IMR-90 (cell line): ENCODE measurements around the gene DCLRE1B. TPM values are rescaled to one million over a fixed set of nuclear protein-coding genes. Genes with fewer than 3 reads are reported as not detected.

Source experiments
- ATAC-seq: fragments of 200-7000 bp; cut with Tn5 transposase; 2 replicates; pipeline ENCODE4 v1.9.1; 2020; ENCODE audit warnings: low read depth, mild to moderate bottlenecking, moderate library complexity
- BruUV-seq: library from RNA; stranded (reverse); fragments of 400-500 nt; replicated peaks from 2 replicates; lab custom pipeline; 2021; lab: Mats Ljungman, UMichigan
- CTCF ChIA-PET: fragments of 300-600 bp; formaldehyde crosslinking; extraction: SDS; loops from one replicate; lab custom pipeline; 2021; ENCODE audit warnings: antibody characterized with exemption; lab: Yijun Ruan, JAX
- POLR2A ChIA-PET: fragments of 300-600 bp; sonication (Branson Sonifier 250); formaldehyde crosslinking; loops from one replicate; lab custom pipeline; 2022; ENCODE audit warnings: antibody characterized with exemption; ENCODE audit not compliant: unreplicated experiment; lab: Charles Lee
- DNase-seq: peaks from one replicate; pipeline ENCODE4 v3.0.0; 2013
- H2AFZ ChIP-seq: replicated peaks from 2 replicates; pipeline ENCODE3; 2013; ENCODE audit warnings: low read length, mild to moderate bottlenecking; ENCODE audit not compliant: poor library complexity
- H2AK5ac ChIP-seq: 2 replicates; pipeline ENCODE4 v1.6.1; 2013; ENCODE audit warnings: low read depth, low read length, inconsistent platforms
- H2AK9ac ChIP-seq: replicated peaks from 2 replicates; pipeline ENCODE3; 2013; ENCODE audit warnings: mild to moderate bottlenecking, low read depth, low read length, moderate library complexity; ENCODE audit not compliant: poor library complexity
- H2BK120ac ChIP-seq: 2 replicates; pipeline ENCODE4 v1.6.1; 2013; ENCODE audit warnings: low read depth, low read length, inconsistent platforms
- H2BK15ac ChIP-seq: 3 replicates; pipeline ENCODE4 v1.6.1; 2013; ENCODE audit warnings: low read depth, low read length, inconsistent platforms
- H2BK20ac ChIP-seq: 2 replicates; pipeline ENCODE4 v1.6.1; 2013; ENCODE audit warnings: low read depth, mild to moderate bottlenecking, inconsistent platforms, low read length, moderate library complexity
- H2BK5ac ChIP-seq: 2 replicates; pipeline ENCODE4 v1.6.1; 2013; ENCODE audit warnings: mild to moderate bottlenecking, low read depth, low read length, inconsistent platforms; ENCODE audit not compliant: poor library complexity, severe bottlenecking
- H3K14ac ChIP-seq: replicated peaks from 2 replicates; pipeline ENCODE4 v1.6.1; 2013; ENCODE audit warnings: low read depth, low read length, inconsistent platforms
- H3K18ac ChIP-seq: 2 replicates; pipeline ENCODE4 v1.6.1; 2013; ENCODE audit warnings: low read depth, low read length, control low read depth
- H3K23ac ChIP-seq: 2 replicates; pipeline ENCODE4 v1.6.1; 2013; ENCODE audit warnings: low read depth, low read length, inconsistent platforms
- H3K27ac ChIP-seq: 2 replicates; pipeline ENCODE4 v1.5.1; 2013; ENCODE audit warnings: mild to moderate bottlenecking, control low read depth, low read length; ENCODE audit not compliant: insufficient read depth
- H3K27me3 ChIP-seq: 2 replicates; pipeline ENCODE4 v1.6.1; 2013; ENCODE audit warnings: low read length; ENCODE audit not compliant: control insufficient read depth, insufficient read depth
- H3K36me3 ChIP-seq: 2 replicates; pipeline ENCODE4 v1.6.1; 2013; ENCODE audit warnings: low read length, mixed read lengths; ENCODE audit not compliant: control insufficient read depth, insufficient read depth
- H3K4ac ChIP-seq: 2 replicates; pipeline ENCODE4 v1.6.1; 2013; ENCODE audit warnings: low read depth, low read length, inconsistent platforms
- H3K4me1 ChIP-seq: 2 replicates; pipeline ENCODE4 v1.6.1; 2013; ENCODE audit warnings: low read length, mixed read lengths; ENCODE audit not compliant: control insufficient read depth, insufficient read depth
- H3K4me2 ChIP-seq: 2 replicates; pipeline ENCODE4 v1.6.1; 2013; ENCODE audit warnings: low read depth, mild to moderate bottlenecking, control low read depth, low read length, moderate library complexity
- H3K4me3 ChIP-seq: 2 replicates; pipeline ENCODE4 v1.5.1; 2013; ENCODE audit warnings: low read depth, mild to moderate bottlenecking, control low read depth, low read length, moderate library complexity; ENCODE audit not compliant: insufficient read depth
- H3K56ac ChIP-seq: 2 replicates; pipeline ENCODE4 v1.6.1; 2013; ENCODE audit warnings: low read length, inconsistent platforms; ENCODE audit not compliant: insufficient read depth; ENCODE audit errors: extremely low read depth
- H3K79me1 ChIP-seq, 2 experiments: 2 replicates each; pipeline ENCODE4 v1.6.1; 2013; ENCODE audit warnings: low read length in 2 of 2, inconsistent platforms in 1 of 2, low read depth in 1 of 2
- H3K9ac ChIP-seq: 2 replicates; pipeline ENCODE4 v1.6.1; 2013; ENCODE audit warnings: low read depth, low read length, control low read depth
- H3K9me1 ChIP-seq: 2 replicates; pipeline ENCODE4 v1.6.1; 2013; ENCODE audit warnings: low read length, inconsistent platforms; ENCODE audit not compliant: insufficient read depth
- H3K9me3 ChIP-seq: 2 replicates; pipeline ENCODE4 v1.6.1; 2013; ENCODE audit warnings: low read length; ENCODE audit not compliant: control insufficient read depth, insufficient read depth
- H4K20me1 ChIP-seq: 2 replicates; pipeline ENCODE4 v1.6.1; 2013; ENCODE audit warnings: low read length, inconsistent platforms; ENCODE audit not compliant: insufficient read depth
- H4K5ac ChIP-seq: 2 replicates; pipeline ENCODE4 v1.6.1; 2013; ENCODE audit warnings: mild to moderate bottlenecking, low read depth, low read length, control low read depth
- H4K8ac ChIP-seq, 2 experiments: 2 replicates each; pipeline ENCODE4 v1.6.1; 2013; ENCODE audit warnings: low read depth in 2 of 2, low read length in 2 of 2, control low read depth in 1 of 2, inconsistent platforms in 1 of 2
- H4K91ac ChIP-seq: 2 replicates; pipeline ENCODE4 v1.6.1; 2013; ENCODE audit warnings: low read depth, low read length, inconsistent platforms; ENCODE audit not compliant: insufficient read depth
- BHLHE40 ChIP-seq: fragments of 150-350 bp; IDR thresholded peaks from 2 replicates; pipeline ENCODE4 v1.6.1; 2016; ENCODE audit warnings: mild to moderate bottlenecking, low read depth, low read length
- CEBPB ChIP-seq: IDR thresholded peaks from 2 replicates; pipeline ENCODE4 v1.6.1; 2012; ENCODE audit warnings: low read depth, low read length, improper control_type of control experiment
- CHD1 ChIP-seq: IDR thresholded peaks from 2 replicates; pipeline ENCODE4 v1.6.1; 2012; ENCODE audit warnings: low read depth, low read length, improper control_type of control experiment
- FOS ChIP-seq: fragments of 150-350 bp; IDR thresholded peaks from 2 replicates; pipeline ENCODE4 v1.6.1; 2016; ENCODE audit warnings: low read depth, low read length
- MAFK ChIP-seq: IDR thresholded peaks from 2 replicates; pipeline ENCODE4 v1.6.1; 2012; ENCODE audit warnings: low read depth, low read length, improper control_type of control experiment
- MAZ ChIP-seq: IDR thresholded peaks from 2 replicates; pipeline ENCODE4 v1.6.1; 2012; ENCODE audit warnings: low read depth, mild to moderate bottlenecking, low read length, improper control_type of control experiment, moderate library complexity, borderline replicate concordance
- MXI1 ChIP-seq: IDR thresholded peaks from 2 replicates; pipeline ENCODE4 v1.6.1; 2012; ENCODE audit warnings: low read depth, mild to moderate bottlenecking, low read length, moderate library complexity, borderline replicate concordance
- NFE2L2 ChIP-seq: fragments of 150-350 bp; IDR thresholded peaks from 2 replicates; pipeline ENCODE4 v1.6.1; 2016; ENCODE audit warnings: low read depth, mild to moderate bottlenecking, low read length
- POLR2A ChIP-seq: IDR thresholded peaks from 2 replicates; pipeline ENCODE4 v1.6.1; 2012; ENCODE audit warnings: mild to moderate bottlenecking, low read depth, low read length
- RAD21 ChIP-seq: IDR thresholded peaks from 2 replicates; pipeline ENCODE4 v1.6.1; 2012; ENCODE audit warnings: low read length, improper control_type of control experiment
- RCOR1 ChIP-seq: IDR thresholded peaks from 2 replicates; pipeline ENCODE4 v1.6.1; 2012; ENCODE audit warnings: mild to moderate bottlenecking, low read length, improper control_type of control experiment; ENCODE audit not compliant: insufficient replicate concordance
- RFX5 ChIP-seq: IDR thresholded peaks from 2 replicates; pipeline ENCODE4 v1.8.0; 2012; ENCODE audit warnings: low read depth, mild to moderate bottlenecking, low read length, moderate library complexity
- SMC3 ChIP-seq: fragments of 150-350 bp; IDR thresholded peaks from 2 replicates; pipeline ENCODE4 v1.6.1; 2016; ENCODE audit warnings: low read depth, mild to moderate bottlenecking, antibody characterized with exemption, low read length, moderate library complexity
- WGBS, 2 experiments: methylation state at CpG; one replicate each; pipeline versions ENCODE4 v1.1.5 to v1.1.7; 2013; ENCODE audit warnings: missing lambda C conversion rate in 2 of 2; ENCODE audit not compliant: insufficient read length in 1 of 2; ENCODE audit errors: extremely low coverage in 2 of 2; 5-methylcytosine and 5-hydroxymethylcytosine counted together
- dilution Hi-C: fragments of 300-500 bp; cut with HindIII; formaldehyde crosslinking; loops from one replicate; pipeline ENCODE4 v1.14.3; 2018; ENCODE audit warnings: low sequenced_read_pairs; ENCODE audit not compliant: unreplicated experiment
- in situ Hi-C: fragments of 300-500 bp; cut with MboI; formaldehyde crosslinking; loops from 3 replicates; pipeline ENCODE4 v1.14.3; 2019; ENCODE audit warnings: low sequenced_read_pairs, inconsistent platforms, mixed read lengths
- intact Hi-C: fragments of 100-400 bp; cut with micrococcal nuclease; formaldehyde crosslinking; loops from 2 replicates; pipeline ENCODE4 v1.10.0; 2022
- polyA plus RNA-seq, 3 experiments: library from polyadenylated mRNA; depleted of rRNA; stranded (reverse); fragments of >200 nt; gene quantifications; 2 replicates each; pipeline ENCODE4 v1.2.3, GENCODE V29; 2012; ENCODE audit warnings: low replicate concordance in 1 of 3
- total RNA-seq: library from RNA; depleted of rRNA; stranded (reverse); fragments of >200 nt; gene quantifications from 2 replicates; pipeline ENCODE4 v1.2.3, GENCODE V29; 2012
- TF ChIP-seq, protein P1 (sequence below): fragments of 150-350 bp; IDR thresholded peaks from 2 replicates; pipeline ENCODE4 v1.6.1; 2016; ENCODE audit warnings: low read depth, mild to moderate bottlenecking, low read length, moderate library complexity, borderline replicate concordance
- TF ChIP-seq, protein P2 (sequence below): fragments of 150-350 bp; IDR thresholded peaks from 2 replicates; pipeline ENCODE4 v1.6.1; 2017; ENCODE audit warnings: mild to moderate bottlenecking, antibody characterized with exemption, low read length, low read depth
- TF ChIP-seq, protein P3 (sequence below): conservative IDR thresholded peaks from 2 replicates; pipeline ENCODE4 v1.5.1; 2012; ENCODE audit warnings: mild to moderate bottlenecking, low read depth, low read length, improper control_type of control experiment

Gene DCLRE1B
- total and polyA plus RNA-seq, 2 of the 4 experiments (the other 2 are of a cell fraction), result 4.9 to 6.1 TPM

DNA sequence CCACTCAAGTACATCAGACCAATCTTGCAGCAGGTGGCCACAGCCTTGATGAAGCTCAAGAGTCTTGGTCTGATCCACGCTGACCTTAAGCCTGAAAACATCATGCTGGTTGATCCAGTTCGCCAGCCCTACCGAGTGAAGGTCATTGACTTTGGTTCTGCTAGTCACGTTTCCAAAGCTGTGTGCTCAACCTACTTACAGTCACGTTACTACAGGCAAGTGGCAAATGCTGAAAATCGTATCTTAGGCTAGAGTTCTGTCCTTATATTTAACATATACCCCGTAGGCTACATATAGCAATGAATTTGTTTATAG lies 36.1 kb downstream of the DCLRE1B start:
- Histone ChIP-seq H3K18ac (no peak overlapping the region), H4K20me1 (peaks cover 31% of the 10 kb centered on the region), H4K8ac (no peak overlapping the region), H2AK5ac (no peak overlapping the region), H3K4me3 (no peak overlapping the region), H2BK5ac (no peak overlapping the region), H3K9me1 (peaks cover 12% of the 10 kb centered on the region), H4K5ac (no peak overlapping the region), H3K36me3 (peaks cover 18% of the 10 kb centered on the region), H2BK20ac (no peak overlapping the region), H3K27ac (no peak overlapping the region), H2AK9ac (no peak overlapping the region), H2BK15ac (no peak overlapping the region), H3K27me3 (no peaks in the 10 kb centered on the region), H3K79me1 (peaks cover 32 to 56% of the 10 kb centered on the region in 2 experiments), H4K91ac (no peak overlapping the region), H3K9ac (no peak overlapping the region), H3K4me2 (no peak overlapping the region), H2AFZ (no peak overlapping the region), H3K56ac (no peak overlapping the region), H3K4me1 (peaks cover 4% of the 10 kb centered on the region), H2BK120ac (no peak overlapping the region), H3K14ac (no peak overlapping the region), H3K23ac (no peak overlapping the region), H3K4ac (no peak overlapping the region), H3K9me3 (no peaks in the 10 kb centered on the region)
- DNase-seq (no peak), ATAC-seq (no peak)
- TF ChIP-seq, protein P1, sequence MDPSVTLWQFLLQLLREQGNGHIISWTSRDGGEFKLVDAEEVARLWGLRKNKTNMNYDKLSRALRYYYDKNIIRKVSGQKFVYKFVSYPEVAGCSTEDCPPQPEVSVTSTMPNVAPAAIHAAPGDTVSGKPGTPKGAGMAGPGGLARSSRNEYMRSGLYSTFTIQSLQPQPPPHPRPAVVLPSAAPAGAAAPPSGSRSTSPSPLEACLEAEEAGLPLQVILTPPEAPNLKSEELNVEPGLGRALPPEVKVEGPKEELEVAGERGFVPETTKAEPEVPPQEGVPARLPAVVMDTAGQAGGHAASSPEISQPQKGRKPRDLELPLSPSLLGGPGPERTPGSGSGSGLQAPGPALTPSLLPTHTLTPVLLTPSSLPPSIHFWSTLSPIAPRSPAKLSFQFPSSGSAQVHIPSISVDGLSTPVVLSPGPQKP, result no peak
- no peak for TF ChIP-seq CHD1
- TF ChIP-seq RCOR1, result no peak
- TF ChIP-seq MAZ, result no peak
- TF ChIP-seq NFE2L2, result no peak
- TF ChIP-seq BHLHE40, result no peak
- no peak for TF ChIP-seq CEBPB
- no peak for TF ChIP-seq MXI1
- no peak for TF ChIP-seq POLR2A
- TF ChIP-seq, protein P2, sequence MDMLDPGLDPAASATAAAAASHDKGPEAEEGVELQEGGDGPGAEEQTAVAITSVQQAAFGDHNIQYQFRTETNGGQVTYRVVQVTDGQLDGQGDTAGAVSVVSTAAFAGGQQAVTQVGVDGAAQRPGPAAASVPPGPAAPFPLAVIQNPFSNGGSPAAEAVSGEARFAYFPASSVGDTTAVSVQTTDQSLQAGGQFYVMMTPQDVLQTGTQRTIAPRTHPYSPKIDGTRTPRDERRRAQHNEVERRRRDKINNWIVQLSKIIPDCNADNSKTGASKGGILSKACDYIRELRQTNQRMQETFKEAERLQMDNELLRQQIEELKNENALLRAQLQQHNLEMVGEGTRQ, result no peak
- TF ChIP-seq RFX5, result no peak
- TF ChIP-seq, protein P3, sequence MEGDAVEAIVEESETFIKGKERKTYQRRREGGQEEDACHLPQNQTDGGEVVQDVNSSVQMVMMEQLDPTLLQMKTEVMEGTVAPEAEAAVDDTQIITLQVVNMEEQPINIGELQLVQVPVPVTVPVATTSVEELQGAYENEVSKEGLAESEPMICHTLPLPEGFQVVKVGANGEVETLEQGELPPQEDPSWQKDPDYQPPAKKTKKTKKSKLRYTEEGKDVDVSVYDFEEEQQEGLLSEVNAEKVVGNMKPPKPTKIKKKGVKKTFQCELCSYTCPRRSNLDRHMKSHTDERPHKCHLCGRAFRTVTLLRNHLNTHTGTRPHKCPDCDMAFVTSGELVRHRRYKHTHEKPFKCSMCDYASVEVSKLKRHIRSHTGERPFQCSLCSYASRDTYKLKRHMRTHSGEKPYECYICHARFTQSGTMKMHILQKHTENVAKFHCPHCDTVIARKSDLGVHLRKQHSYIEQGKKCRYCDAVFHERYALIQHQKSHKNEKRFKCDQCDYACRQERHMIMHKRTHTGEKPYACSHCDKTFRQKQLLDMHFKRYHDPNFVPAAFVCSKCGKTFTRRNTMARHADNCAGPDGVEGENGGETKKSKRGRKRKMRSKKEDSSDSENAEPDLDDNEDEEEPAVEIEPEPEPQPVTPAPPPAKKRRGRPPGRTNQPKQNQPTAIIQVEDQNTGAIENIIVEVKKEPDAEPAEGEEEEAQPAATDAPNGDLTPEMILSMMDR, result no peak
- TF ChIP-seq MAFK, result no peak
- TF ChIP-seq FOS, result no peak
- no peak for TF ChIP-seq RAD21
- TF ChIP-seq SMC3, result no peak
- in situ Hi-C loops (no loop called here), intact Hi-C loops (no loop called here), dilution Hi-C loops (no loop called here)
- 89% methylated on average over 3 of the region's 7 CpGs; no CpG with 5 or more reads in 1 of the 2 experiments for WGBS, 2 experiments
- CTCF ChIA-PET, result no interaction called here
- BruUV-seq, result no TSS peak
- POLR2A ChIA-PET, result no interaction called here
